ENCODE data around the gene TGM2.

Gene TGM2

DNA sequence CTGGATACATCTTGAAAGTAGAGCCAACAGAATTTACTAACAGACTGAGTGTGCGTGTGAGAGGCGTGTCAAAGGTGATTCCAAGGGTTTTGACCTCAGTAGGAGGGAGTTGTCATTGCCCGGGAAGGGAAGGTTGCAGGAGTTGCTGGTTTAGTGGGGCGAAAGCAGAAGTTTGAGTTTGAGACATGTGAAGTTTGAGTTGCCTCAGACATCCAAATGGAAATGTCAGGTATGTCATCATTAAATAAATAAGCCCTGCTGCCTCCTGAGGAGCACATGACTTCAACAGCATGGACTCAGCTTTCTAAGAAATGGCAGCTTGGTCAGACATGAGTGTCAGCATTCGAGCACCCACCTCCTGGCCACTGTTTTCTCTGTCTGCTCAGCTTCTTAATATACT lies 26.6 kb upstream of the TGM2 start:
- no peak for ATAC-seq

DNA sequence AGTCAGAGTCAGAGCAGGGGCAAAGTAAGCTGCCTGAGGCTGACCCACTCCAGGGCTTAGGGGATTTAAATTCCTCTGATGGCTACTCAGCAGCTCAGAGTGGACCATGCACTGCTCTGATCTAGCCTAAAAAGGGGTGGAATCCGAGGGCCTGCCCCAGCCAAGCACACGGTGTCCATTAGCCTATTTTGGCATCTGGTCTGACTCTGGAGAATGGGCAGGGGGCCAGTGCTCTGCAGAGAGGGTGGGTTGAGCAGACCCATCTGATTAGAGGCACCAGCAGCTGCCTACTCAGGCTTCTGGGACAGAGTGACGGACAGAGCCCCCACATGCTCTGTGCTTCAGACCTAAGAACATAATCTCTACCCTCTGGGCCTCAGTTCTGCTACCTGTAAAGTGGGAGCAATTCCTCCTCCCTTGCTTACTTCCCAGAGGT lies 25.9 kb upstream of the TGM2 start:
- no peaks in the 10 kb centered on the region for H3K4me1 Mint-ChIP-seq
- H3K9me3 Mint-ChIP-seq = peaks cover 6 to 8% of the 10 kb centered on the region in 2 donors
- H3K4me3 Mint-ChIP-seq = no peak overlapping the region
- ATAC-seq (no peak), DNase-seq (no peak)
- H3K27ac Mint-ChIP-seq = no peak overlapping the region
- peaks cover 18% of the 10 kb centered on the region for H3K27me3 Mint-ChIP-seq

More for the DNA sequence above, 26.6 kb upstream of the TGM2 start:
- Mint-ChIP-seq H3K27me3 (peaks cover 18% of the 10 kb centered on the region), H3K4me1 (no peaks in the 10 kb centered on the region), H3K4me3 (no peak overlapping the region), H3K9me3 (peaks cover 6 to 8% of the 10 kb centered on the region in 2 donors), H3K27ac (no peak overlapping the region)
- DNase-seq = no peak

GRCh38 chr20:38190166-38190565 lies 25.1 kb upstream of the TGM2 start:
- Mint-ChIP-seq H3K27ac (no peak overlapping the region), H3K9me3 (peaks cover 6 to 8% of the 10 kb centered on the region in 2 donors), H3K27me3 (peaks cover 11% of the 10 kb centered on the region), H3K4me3 (no peak overlapping the region), H3K4me1 (no peaks in the 10 kb centered on the region)
- DNase-seq = no peak
- no peak for ATAC-seq

DNA sequence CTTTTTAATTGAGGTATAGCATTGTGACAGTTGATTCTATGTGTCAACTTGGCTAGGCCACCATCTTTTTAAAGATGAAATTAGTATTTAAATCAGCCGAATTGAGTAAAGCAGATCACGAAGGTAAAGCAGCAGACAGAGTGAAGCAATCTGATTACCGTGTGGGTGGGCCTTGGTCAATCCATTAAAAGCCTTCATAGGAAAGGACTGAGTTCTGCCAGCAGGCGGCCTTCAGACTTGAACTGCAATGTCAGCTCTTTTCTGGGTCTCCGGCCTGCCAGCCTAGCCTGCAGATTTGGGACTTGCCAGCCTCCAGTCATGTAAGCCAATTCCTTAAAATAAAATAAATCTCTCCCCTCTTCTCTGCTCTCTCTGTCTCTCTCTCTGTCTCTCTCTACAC lies 22.4 kb upstream of the TGM2 start:
- Mint-ChIP-seq H3K9me3 (no peaks in the 10 kb centered on the region), H3K4me3 (no peak overlapping the region), H3K4me1 (no peaks in the 10 kb centered on the region), H3K27ac (no peak overlapping the region), H3K27me3 (peaks cover 8% of the 10 kb centered on the region)
- ATAC-seq = no peak
- DNase-seq = no peak

- H3K9me3 Mint-ChIP-seq = no peaks in the 10 kb centered on the region
- no peak overlapping the region for H3K27ac Mint-ChIP-seq
- H3K27me3 Mint-ChIP-seq = peaks cover 8% of the 10 kb centered on the region
- H3K4me3 Mint-ChIP-seq = no peak overlapping the region
- ATAC-seq (no peak), DNase-seq (no peak)
- H3K4me1 Mint-ChIP-seq = no peaks in the 10 kb centered on the region
Observed at GRCh38 chr20:38186788-38187221, 21.7 kb upstream of the TGM2 start.

GRCh38 chr20:38184101-38184500 lies 19.0 kb upstream of the TGM2 start:
- Mint-ChIP-seq H3K9me3 (no peaks in the 10 kb centered on the region), H3K4me1 (no peaks in the 10 kb centered on the region), H3K27ac (no peak overlapping the region), H3K4me3 (no peak overlapping the region), H3K27me3 (peaks cover 8% of the 10 kb centered on the region)
- ATAC-seq (no peak), DNase-seq (no peak)

DNA sequence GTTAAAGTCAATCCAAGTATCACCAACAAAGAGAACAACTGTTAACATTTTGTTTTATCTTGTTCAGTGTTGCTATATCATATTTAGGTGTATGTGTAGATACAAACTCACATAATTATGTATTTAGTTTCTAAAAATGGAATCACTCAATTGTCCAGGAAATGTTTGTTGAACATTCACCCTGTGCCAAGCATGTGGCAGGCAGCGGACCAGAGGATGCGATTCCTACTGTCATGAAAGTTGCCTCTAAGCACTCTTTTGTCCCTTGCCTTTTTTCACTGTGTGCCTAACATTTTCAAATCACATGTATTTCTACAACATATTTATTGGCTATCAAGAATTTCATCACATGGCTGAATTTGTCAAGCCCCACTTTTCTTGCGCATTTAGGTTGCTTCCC lies 16.9 kb upstream of the TGM2 start:
- DNase-seq (no peak), ATAC-seq (no peak)
- Mint-ChIP-seq H3K4me1 (no peaks in the 10 kb centered on the region), H3K27me3 (peaks cover 13% of the 10 kb centered on the region), H3K27ac (no peak overlapping the region), H3K9me3 (no peaks in the 10 kb centered on the region), H3K4me3 (no peak overlapping the region)

GRCh38 chr20:38181207-38181801 lies 16.2 kb upstream of the TGM2 start:
- no peaks in the 10 kb centered on the region for H3K4me1 Mint-ChIP-seq
- ATAC-seq = no peak
- no peaks in the 10 kb centered on the region for H3K9me3 Mint-ChIP-seq
- DNase-seq = no peak
- H3K27ac Mint-ChIP-seq = no peak overlapping the region
- no peak overlapping the region for H3K4me3 Mint-ChIP-seq
- H3K27me3 Mint-ChIP-seq = peaks cover 13% of the 10 kb centered on the region

DNA sequence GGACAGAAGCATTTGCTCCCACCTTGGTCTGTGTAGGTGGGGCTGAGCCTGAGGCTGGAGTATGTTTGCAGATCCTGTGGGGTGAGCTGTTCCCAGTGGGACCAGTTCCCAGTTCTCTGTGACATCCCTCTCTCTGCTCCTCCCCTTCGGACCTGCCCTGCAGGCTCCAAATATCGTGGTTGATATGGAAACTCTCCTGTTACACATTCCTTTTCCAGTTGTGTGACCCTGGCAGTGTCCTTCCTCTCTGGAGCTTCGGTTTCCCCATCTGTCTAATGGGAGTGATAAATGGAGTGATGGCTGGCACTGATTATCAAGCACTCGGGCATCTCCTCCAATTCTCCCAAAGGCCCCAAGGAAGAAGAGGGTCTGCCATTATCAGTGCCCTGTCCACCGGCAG lies 15.7 kb upstream of the TGM2 start:
- DNase-seq = no peak
- H3K27ac Mint-ChIP-seq = no peak overlapping the region
- H3K4me3 Mint-ChIP-seq = no peak overlapping the region
- no peak for ATAC-seq
- H3K9me3 Mint-ChIP-seq = no peaks in the 10 kb centered on the region
- no peaks in the 10 kb centered on the region for H3K4me1 Mint-ChIP-seq
- H3K27me3 Mint-ChIP-seq = peaks cover 13% of the 10 kb centered on the region

DNA sequence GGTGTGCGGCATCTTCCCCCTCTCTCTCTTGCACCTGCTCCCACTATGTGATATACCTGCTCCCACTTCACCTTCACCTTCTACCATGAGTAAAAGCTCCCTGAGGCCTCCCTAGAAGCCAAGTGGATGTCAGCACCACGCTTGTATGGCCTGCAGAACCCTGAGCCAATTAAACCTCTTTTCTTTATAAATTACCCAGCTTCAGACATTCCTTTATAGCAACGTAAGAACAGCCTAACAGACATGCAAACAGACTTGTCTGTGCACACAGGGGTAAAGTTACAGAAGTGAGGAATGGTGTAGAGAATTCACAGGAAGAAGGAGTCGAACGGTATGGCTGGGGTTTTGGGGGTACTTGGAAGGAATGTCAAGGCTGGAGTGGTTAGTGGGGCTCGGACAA lies 14.8 kb upstream of the TGM2 start:
- Mint-ChIP-seq H3K27ac (no peak overlapping the region), H3K4me3 (no peak overlapping the region), H3K27me3 (peaks cover 13% of the 10 kb centered on the region), H3K4me1 (no peaks in the 10 kb centered on the region), H3K9me3 (no peaks in the 10 kb centered on the region)
- DNase-seq (no peak), ATAC-seq (no peak)

- Mint-ChIP-seq H3K27ac (no peak overlapping the region), H3K9me3 (no peaks in the 10 kb centered on the region), H3K4me3 (no peak overlapping the region), H3K4me1 (no peaks in the 10 kb centered on the region), H3K27me3 (peaks cover 13% of the 10 kb centered on the region)
- ATAC-seq (no peak), DNase-seq (no peak)
Observed at GRCh38 chr20:38178581-38178980, 13.5 kb upstream of the TGM2 start.

DNA sequence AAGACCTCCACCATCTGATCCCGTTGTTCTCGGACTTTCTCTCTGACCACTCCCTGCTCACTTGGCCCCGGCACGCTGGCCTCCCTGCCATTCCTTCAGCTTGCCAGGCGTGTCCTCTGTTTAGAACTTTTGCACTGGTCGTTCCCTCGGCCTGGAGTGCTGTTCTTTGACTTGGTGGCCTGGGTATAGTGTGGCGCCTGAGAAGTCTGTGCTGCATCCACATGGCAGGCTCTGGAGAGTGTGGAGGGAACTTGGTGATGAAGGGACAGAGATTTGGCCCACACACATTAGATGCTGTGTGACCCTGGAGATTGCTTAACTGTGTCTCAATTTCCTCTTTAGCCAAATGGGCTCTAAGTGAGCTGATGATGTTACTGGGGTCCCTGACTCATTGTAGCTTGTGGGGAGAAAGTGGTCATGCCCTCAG lies 13.0 kb upstream of the TGM2 start:
- no peak for DNase-seq
- Mint-ChIP-seq H3K4me3 (no peak overlapping the region), H3K27me3 (peaks cover 13% of the 10 kb centered on the region)

GRCh38 chr20:38177201-38177600 lies 12.1 kb upstream of the TGM2 start:
- Mint-ChIP-seq H3K4me3 (no peak overlapping the region), H3K27ac (no peak overlapping the region), H3K9me3 (no peaks in the 10 kb centered on the region), H3K4me1 (no peaks in the 10 kb centered on the region), H3K27me3 (peaks cover 13% of the 10 kb centered on the region)
- ATAC-seq = no peak
- DNase-seq = no peak

More for the DNA sequence above, 13.0 kb upstream of the TGM2 start:
- no peaks in the 10 kb centered on the region for H3K4me1 Mint-ChIP-seq
- no peak for ATAC-seq
- H3K27ac Mint-ChIP-seq = no peak overlapping the region
- H3K9me3 Mint-ChIP-seq = no peaks in the 10 kb centered on the region

DNA sequence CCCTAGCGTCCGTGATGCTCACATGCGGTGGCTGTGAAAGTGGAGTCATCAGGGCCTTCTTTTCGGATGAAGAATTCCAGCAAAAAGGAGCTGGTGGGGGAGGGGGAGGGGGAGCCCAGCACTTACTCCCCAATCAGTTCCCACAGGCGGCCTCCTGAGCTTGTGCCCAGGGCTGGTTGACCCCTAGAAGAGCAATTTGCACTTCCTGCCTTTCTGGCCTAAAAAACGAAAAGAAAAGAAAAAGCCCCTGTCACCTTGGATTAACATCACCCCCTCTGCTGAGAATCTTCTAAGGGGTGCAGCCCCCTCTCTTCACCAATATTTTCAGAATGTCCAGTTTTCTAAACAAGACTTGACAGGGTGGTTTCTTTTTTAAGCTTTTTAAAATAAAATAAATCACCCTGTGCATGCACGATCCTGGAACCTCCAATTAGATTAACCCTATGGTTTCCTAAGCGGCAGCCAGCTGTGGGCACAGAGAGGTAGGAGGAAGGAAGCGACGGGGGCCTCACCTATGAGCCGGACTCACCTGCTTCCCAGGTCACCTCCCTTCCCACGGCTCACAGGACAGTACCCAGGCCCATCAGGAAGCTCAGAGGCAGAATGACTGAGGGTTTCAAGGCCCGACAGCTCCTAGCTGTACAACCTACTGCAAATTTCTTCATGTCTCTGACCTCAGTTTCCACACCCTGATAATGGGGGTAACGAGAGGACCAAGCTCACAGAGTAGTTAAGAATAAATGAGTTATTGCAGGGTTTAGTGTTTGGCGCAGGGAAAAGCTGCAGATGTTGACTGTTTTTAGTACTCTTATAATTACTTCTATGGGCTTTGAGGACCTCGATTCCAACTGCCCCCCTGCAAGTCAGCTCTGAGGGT lies 10.5 kb upstream of the TGM2 start:
- Mint-ChIP-seq H3K9me3 (no peaks in the 10 kb centered on the region), H3K4me1 (no peaks in the 10 kb centered on the region), H3K27ac (no peak overlapping the region), H3K27me3 (peaks cover 13% of the 10 kb centered on the region), H3K4me3 (no peak overlapping the region)
- no peak for DNase-seq
- no peak for ATAC-seq

- Mint-ChIP-seq H3K4me3 (no peak overlapping the region), H3K9me3 (no peaks in the 10 kb centered on the region), H3K27me3 (peaks cover 13% of the 10 kb centered on the region), H3K4me1 (peaks cover 13% of the 10 kb centered on the region), H3K27ac (no peak overlapping the region)
- ATAC-seq (no peak), DNase-seq (no peak)
Observed at GRCh38 chr20:38173237-38174156, 8.4 kb upstream of the TGM2 start.
